ENCODE measurements around the gene LRRC52.

GRCh38 chr1:165581926-165582325 is 38.1 kb downstream of the LRRC52 start:
- no peak for TF ChIP-seq ZNF644 (tag; IDR thresholded peaks at IDR 0.05; ENCODE audit: low read depth)
- TF ChIP-seq DNMT1 (IDR thresholded peaks at IDR 0.05) = no peak
- no peak for TF ChIP-seq ZNF274 (IDR thresholded peaks at IDR 0.05; ENCODE audit: borderline replicate concordance, low read depth, low read length)
- TF ChIP-seq EZH2 (IDR thresholded peaks at IDR 0.05; ENCODE audit: borderline replicate concordance, low read depth, low read length) = no peak
- TF ChIP-seq CTCF (IDR thresholded peaks at IDR 0.05 in 2 of 3, conservative IDR thresholded peaks at IDR 0.05 in 1 of 3; ENCODE audit: insufficient read depth in 2 of 3, low read depth in 1 of 3, low read length in 3 of 3) = no peak
- TF ChIP-seq SIN3A (IDR thresholded peaks at IDR 0.05; ENCODE audit: borderline replicate concordance in 2 of 2, control insufficient read depth in 1 of 2, low read depth in 2 of 2, low read length in 2 of 2) = no peak
- TF ChIP-seq CBFB (CRISPR knock-in tag; IDR thresholded peaks at IDR 0.05) = no peak
